Dermis microvascular lymphatic vessel endothelial cell (primary cell): ENCODE results near the gene ELOVL6. TPM values are rescaled to one million over a fixed set of nuclear protein-coding genes. Genes with fewer than 3 reads are reported as not detected.
"Not testable (repeated sequence)": the region's sequence is repeated elsewhere in the genome, so short reads cannot be mapped to it uniquely, and the experiment has no call there.

Experiments used
- DNase-seq, 2 donors: peaks; one replicate each; pipeline versions ENCODE4 v3.0.0 to v3.0.0-alpha.2; 2010; ENCODE audit warnings: low read depth in 2 of 2
- total RNA-seq: library from RNA; depleted of rRNA; stranded (reverse); fragments of >200 nt; gene quantifications from 2 replicates; pipeline ENCODE4 v1.2.1, GENCODE V29; 2014

Gene ELOVL6
- total RNA-seq = 1.1 and 3.5 TPM in 2 replicates

GRCh38 chr4:110198435-110199416, at the start of gene ELOVL6:
ELOVL6 (minus strand) TSS chr4:110198615; CDS start chr4:110198335, 280 bp downstream.
- DNase-seq = peak in 1 of 2 donors; percentile 31

- no peak for DNase-seq
Measured at GRCh38 chr4:110248100-110248499, 49.7 kb upstream of the ELOVL6 start.

- DNase-seq = no peak
Measured at GRCh38 chr4:110247591-110247990, 49.2 kb upstream of the ELOVL6 start.

- no peak for DNase-seq
Measured at GRCh38 chr4:110245577-110245976, 47.2 kb upstream of the ELOVL6 start.

GRCh38 chr4:110236324-110236723, 37.9 kb upstream of the ELOVL6 start:
- DNase-seq = no peak

GRCh38 chr4:110233581-110233980, 35.2 kb upstream of the ELOVL6 start:
- not testable (repeated sequence) for DNase-seq

- no peak for DNase-seq
Measured at GRCh38 chr4:110231869-110232268, 33.5 kb upstream of the ELOVL6 start.

GRCh38 chr4:110229266-110229665, 30.9 kb upstream of the ELOVL6 start:
- DNase-seq = no peak

GRCh38 chr4:110224812-110225211, 26.4 kb upstream of the ELOVL6 start:
- no peak for DNase-seq

- no peak for DNase-seq
Measured at GRCh38 chr4:110224142-110224541, 25.7 kb upstream of the ELOVL6 start.

GRCh38 chr4:110218935-110219334, 20.5 kb upstream of the ELOVL6 start:
- DNase-seq = not testable (repeated sequence)

GRCh38 chr4:110217181-110217580, 18.8 kb upstream of the ELOVL6 start:
- DNase-seq = not testable (repeated sequence)

GRCh38 chr4:110216129-110216528, 17.7 kb upstream of the ELOVL6 start:
- DNase-seq = no peak

GRCh38 chr4:110211770-110212061, 13.3 kb upstream of the ELOVL6 start:
- DNase-seq = no peak

GRCh38 chr4:110211007-110211769, 12.8 kb upstream of the ELOVL6 start:
- DNase-seq = peak; percentile 42 to 57

- no peak for DNase-seq
Measured at GRCh38 chr4:110208419-110208818, 10.0 kb upstream of the ELOVL6 start.

- DNase-seq = no peak
Measured at GRCh38 chr4:110207233-110207632, 8.8 kb upstream of the ELOVL6 start.

GRCh38 chr4:110202024-110202423, 3.6 kb upstream of the ELOVL6 start:
- DNase-seq = no peak

GRCh38 chr4:110201502-110201901, 3.1 kb upstream of the ELOVL6 start:
- no peak for DNase-seq

GRCh38 chr4:110200689-110201088, 2.3 kb upstream of the ELOVL6 start:
- DNase-seq = no peak

GRCh38 chr4:110198049-110198434, 373 bp downstream of the ELOVL6 start:
- peak in 1 of 2 donors; percentile 28 for DNase-seq

- no peak for DNase-seq
Measured at GRCh38 chr4:110197529-110198042, 829 bp downstream of the ELOVL6 start.
